OCI-LY7 (cell line): ENCODE results near the gene MAP3K15. TPM values are rescaled to one million over a fixed set of nuclear protein-coding genes. Genes with fewer than 3 reads are reported as not detected.

Experiments used
- BruUV-seq: library from RNA; stranded (reverse); fragments of 400-500 nt; replicated peaks from 2 replicates; lab custom pipeline; 2021; lab: Mats Ljungman, UMichigan
- CTCF ChIA-PET: fragments of 300-600 bp; sonication (Branson Sonifier 250); formaldehyde crosslinking; loops from one replicate; lab custom pipeline; 2022; ENCODE audit warnings: antibody characterized with exemption; ENCODE audit not compliant: unreplicated experiment; lab: Charles Lee
- POLR2A ChIA-PET: fragments of 300-600 bp; sonication (Branson Sonifier 250); formaldehyde crosslinking; loops from one replicate; lab custom pipeline; 2022; ENCODE audit warnings: antibody characterized with exemption; lab: Charles Lee
- DNase-seq: peaks from one replicate; pipeline ENCODE4 v3.0.0-alpha.2; 2015; ENCODE audit warnings: low spot score
- H2AFZ ChIP-seq: fragments of 200-600 bp; sonication (generic), shearing (Covaris generic); 2 replicates; pipeline ENCODE4 v1.6.1; 2014; ENCODE audit warnings: mild to moderate bottlenecking, antibody characterized with exemption, low read length, moderate library complexity
- H3K27ac ChIP-seq: fragments of 200-600 bp; sonication (generic); 2 replicates; pipeline ENCODE4 v1.5.1; 2014; ENCODE audit warnings: mixed run types, low read depth, mild to moderate bottlenecking, moderate library complexity, low read length, inconsistent platforms; ENCODE audit not compliant: poor library complexity, severe bottlenecking
- H3K36me3 ChIP-seq: fragments of 200-600 bp; sonication (generic); 2 replicates; pipeline ENCODE4 v1.6.1; 2014; ENCODE audit warnings: mild to moderate bottlenecking, antibody characterized with exemption, low read length, moderate library complexity, mixed read lengths; ENCODE audit not compliant: insufficient read depth
- H3K4me1 ChIP-seq: fragments of 200-600 bp; sonication (generic); 2 replicates; pipeline ENCODE4 v1.5.1; 2014; ENCODE audit warnings: mild to moderate bottlenecking, low read length; ENCODE audit not compliant: insufficient read depth, poor library complexity, severe bottlenecking
- H3K4me2 ChIP-seq: fragments of 200-600 bp; sonication (generic); 2 replicates; pipeline ENCODE4 v1.6.1; 2014; ENCODE audit warnings: mild to moderate bottlenecking, low read length
- H3K4me3 ChIP-seq: fragments of 200-600 bp; sonication (generic); 2 replicates; pipeline ENCODE4 v1.5.1; 2014; ENCODE audit warnings: mild to moderate bottlenecking, low read depth, low read length; ENCODE audit not compliant: poor library complexity, severe bottlenecking
- H3K79me2 ChIP-seq: fragments of 200-600 bp; sonication (generic); 2 replicates; pipeline ENCODE4 v1.6.1; 2016; ENCODE audit warnings: low read depth, mild to moderate bottlenecking, low read length, moderate library complexity, mixed read lengths; ENCODE audit not compliant: insufficient read depth
- H3K9me2 ChIP-seq: fragments of 200-600 bp; sonication (generic); 2 replicates; pipeline ENCODE4 v1.6.1; 2016; ENCODE audit warnings: mild to moderate bottlenecking, low read length, mixed read lengths; ENCODE audit not compliant: insufficient read depth
- H3K9me3 ChIP-seq: fragments of 200-600 bp; sonication (generic); 2 replicates; pipeline ENCODE4 v1.6.1; 2014; ENCODE audit warnings: mild to moderate bottlenecking, mixed run types, low read length, mixed read lengths
- H4K20me1 ChIP-seq: fragments of 200-600 bp; sonication (generic); 2 replicates; pipeline ENCODE4 v1.6.1; 2014; ENCODE audit warnings: mild to moderate bottlenecking, antibody characterized with exemption, low read length, moderate library complexity, mixed read lengths; ENCODE audit not compliant: insufficient read depth
- EZH2phosphoT487 ChIP-seq: fragments of 200-600 bp; sonication (generic); IDR thresholded peaks from 2 replicates; pipeline ENCODE4 v1.6.1; 2018; ENCODE audit warnings: low read depth, borderline replicate concordance, mild to moderate bottlenecking, mixed run types, antibody characterized with exemption, low read length, moderate library complexity, mixed read lengths
- intact Hi-C: fragments of 100-400 bp; cut with micrococcal nuclease; formaldehyde crosslinking; loops from one replicate; pipeline ENCODE4 v1.10.0; 2022; ENCODE audit not compliant: unreplicated experiment
- total RNA-seq, 2 experiments: library from RNA; depleted of rRNA in 1 of 2; stranded (reverse); fragments of >200 nt in 1 of 2; shearing (Covaris generic) in 1 of 2; gene quantifications; 2 replicates each; pipeline ENCODE4 v1.2.3, GENCODE V29; 2014 to 2022
- TF ChIP-seq, protein P1 (sequence below): fragments of 200-600 bp; sonication (generic); conservative IDR thresholded peaks from 2 replicates; pipeline ENCODE4 v1.5.1; 2014; ENCODE audit warnings: mild to moderate bottlenecking, antibody characterized with exemption, low read length, moderate library complexity, mixed read lengths

Gene MAP3K15
- total RNA-seq, 2 experiments from 2014 or later = not detected

- ChIA-PET CTCF (no interaction called here), POLR2A (no interaction called here)
- no TSS peak for BruUV-seq
- H3K4me3 ChIP-seq = no peak overlapping the region
- no peaks in the 10 kb centered on the region for H3K36me3 ChIP-seq
- intact Hi-C loops = no loop called here
- no peaks in the 10 kb centered on the region for H3K9me3 ChIP-seq
- H3K4me2 ChIP-seq = no peak overlapping the region
- TF ChIP-seq, protein P1, sequence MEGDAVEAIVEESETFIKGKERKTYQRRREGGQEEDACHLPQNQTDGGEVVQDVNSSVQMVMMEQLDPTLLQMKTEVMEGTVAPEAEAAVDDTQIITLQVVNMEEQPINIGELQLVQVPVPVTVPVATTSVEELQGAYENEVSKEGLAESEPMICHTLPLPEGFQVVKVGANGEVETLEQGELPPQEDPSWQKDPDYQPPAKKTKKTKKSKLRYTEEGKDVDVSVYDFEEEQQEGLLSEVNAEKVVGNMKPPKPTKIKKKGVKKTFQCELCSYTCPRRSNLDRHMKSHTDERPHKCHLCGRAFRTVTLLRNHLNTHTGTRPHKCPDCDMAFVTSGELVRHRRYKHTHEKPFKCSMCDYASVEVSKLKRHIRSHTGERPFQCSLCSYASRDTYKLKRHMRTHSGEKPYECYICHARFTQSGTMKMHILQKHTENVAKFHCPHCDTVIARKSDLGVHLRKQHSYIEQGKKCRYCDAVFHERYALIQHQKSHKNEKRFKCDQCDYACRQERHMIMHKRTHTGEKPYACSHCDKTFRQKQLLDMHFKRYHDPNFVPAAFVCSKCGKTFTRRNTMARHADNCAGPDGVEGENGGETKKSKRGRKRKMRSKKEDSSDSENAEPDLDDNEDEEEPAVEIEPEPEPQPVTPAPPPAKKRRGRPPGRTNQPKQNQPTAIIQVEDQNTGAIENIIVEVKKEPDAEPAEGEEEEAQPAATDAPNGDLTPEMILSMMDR = no peak
- TF ChIP-seq EZH2phosphoT487 = no peak
- no peaks in the 10 kb centered on the region for H3K79me2 ChIP-seq
- H2AFZ ChIP-seq = no peak overlapping the region
- no peaks in the 10 kb centered on the region for H3K9me2 ChIP-seq
- H3K4me1 ChIP-seq = no peaks in the 10 kb centered on the region
- H4K20me1 ChIP-seq = no peaks in the 10 kb centered on the region
- no peak for DNase-seq
- no peak overlapping the region for H3K27ac ChIP-seq
Measured at GRCh38 chrX:19381326-19381725, 134.0 kb downstream of the MAP3K15 start.

DNA sequence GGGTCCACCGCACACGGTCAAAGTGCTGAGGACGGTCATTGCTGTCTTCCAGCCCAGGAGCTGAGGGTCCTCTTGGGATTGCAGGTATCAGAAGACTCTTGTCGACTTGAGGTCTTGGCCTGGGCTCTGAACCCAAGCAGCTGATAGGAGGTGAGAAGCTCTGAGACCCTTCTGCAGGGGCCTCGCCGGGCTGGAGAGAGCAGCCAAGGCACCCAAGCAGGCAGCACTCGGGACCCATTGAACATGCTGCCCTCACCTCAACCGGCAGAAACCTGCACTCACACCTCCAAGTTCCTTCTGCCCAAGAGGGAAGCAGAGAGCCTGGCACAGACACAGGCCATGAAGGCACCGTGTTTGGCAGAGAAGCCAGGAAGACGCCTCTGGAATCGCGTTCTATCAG is 137.5 kb downstream of the MAP3K15 start:
- H3K9me3 ChIP-seq = no peaks in the 10 kb centered on the region
- intact Hi-C loops = no loop called here
- no peak overlapping the region for H3K4me3 ChIP-seq
- peaks cover 2% of the 10 kb centered on the region for H3K4me1 ChIP-seq
- DNase-seq = no peak
- no peak overlapping the region for H3K27ac ChIP-seq
- no peaks in the 10 kb centered on the region for H3K36me3 ChIP-seq
- ChIA-PET POLR2A (no interaction called here), CTCF (no interaction called here)
- H3K79me2 ChIP-seq = no peaks in the 10 kb centered on the region
- H4K20me1 ChIP-seq = no peaks in the 10 kb centered on the region
- H3K4me2 ChIP-seq = no peak overlapping the region
- TF ChIP-seq, protein P1 = no peak
- no peak for TF ChIP-seq EZH2phosphoT487
- BruUV-seq = no TSS peak
- no peaks in the 10 kb centered on the region for H3K9me2 ChIP-seq
- no peak overlapping the region for H2AFZ ChIP-seq

- no peak for DNase-seq
- POLR2A ChIA-PET = no interaction called here
- no peaks in the 10 kb centered on the region for H3K9me2 ChIP-seq
Measured at GRCh38 chrX:19375546-19375945, 139.8 kb downstream of the MAP3K15 start.

More at GRCh38 chrX:19375546-19375945, 139.8 kb downstream of the MAP3K15 start:
- Histone ChIP-seq H2AFZ (no peak overlapping the region), H3K36me3 (no peaks in the 10 kb centered on the region), H3K4me3 (no peak overlapping the region), H3K9me3 (no peaks in the 10 kb centered on the region), H3K79me2 (no peaks in the 10 kb centered on the region), H3K4me2 (no peak overlapping the region), H3K27ac (no peak overlapping the region), H3K4me1 (peaks cover 6% of the 10 kb centered on the region), H4K20me1 (no peaks in the 10 kb centered on the region)
- BruUV-seq = no TSS peak
- CTCF ChIA-PET = no interaction called here
- no peak for TF ChIP-seq EZH2phosphoT487
- TF ChIP-seq, protein P1 = no peak
- intact Hi-C loops = no loop called here
